Activated T-cell treated with anti-CD3 and anti-CD28 coated beads for 1 hour (primary cell): ENCODE measurements around the gene SMARCC2.

Experiments used
- DNase-seq: peaks from one replicate; pipeline ENCODE4 v3.0.0-alpha.2; 2020; ENCODE audit warnings: low read depth

The SMARCC2 gene

DNA sequence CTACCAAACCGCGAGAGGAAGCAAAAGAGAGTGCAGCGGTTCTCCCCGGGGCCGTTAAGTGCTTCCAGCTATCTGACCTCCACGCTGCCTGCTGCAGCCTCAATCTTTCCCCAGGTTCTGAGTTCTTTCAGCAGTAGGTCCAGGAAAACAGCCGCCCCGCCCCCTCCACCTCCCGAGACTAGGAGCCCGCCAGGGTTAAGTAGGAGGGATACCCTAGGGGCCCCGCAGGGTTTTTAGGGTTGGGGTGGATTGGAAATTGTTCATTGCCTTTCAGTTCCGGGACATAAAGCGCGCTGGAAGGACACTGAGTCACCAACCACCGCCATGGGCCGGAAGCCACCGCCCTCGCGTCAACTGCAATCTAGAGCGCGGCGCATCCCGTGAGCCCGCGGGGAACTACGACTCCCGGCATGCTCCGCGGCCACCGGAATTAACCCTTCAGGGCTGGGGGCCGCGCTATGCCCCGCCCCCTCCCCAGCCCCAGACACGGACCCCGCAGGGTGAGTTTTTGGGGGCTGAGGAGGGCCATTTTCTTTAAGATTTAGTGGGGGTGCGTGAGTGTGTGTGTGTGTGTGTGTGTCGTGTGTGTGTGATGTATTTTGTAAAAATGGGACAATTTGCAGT is 37.0 kb downstream of the SMARCC2 start, which contains the start of gene MYL6B:
MYL6B (plus strand) TSS at position 456 of the 624 bp plus-strand sequence. CDS start 1,332 bp downstream, outside the sequence.
- peak; percentile 88 for DNase-seq

- DNase-seq = peak; percentile 50
Measured at GRCh38 chr12:56151672-56152131, 37.6 kb downstream of the SMARCC2 start.

DNA sequence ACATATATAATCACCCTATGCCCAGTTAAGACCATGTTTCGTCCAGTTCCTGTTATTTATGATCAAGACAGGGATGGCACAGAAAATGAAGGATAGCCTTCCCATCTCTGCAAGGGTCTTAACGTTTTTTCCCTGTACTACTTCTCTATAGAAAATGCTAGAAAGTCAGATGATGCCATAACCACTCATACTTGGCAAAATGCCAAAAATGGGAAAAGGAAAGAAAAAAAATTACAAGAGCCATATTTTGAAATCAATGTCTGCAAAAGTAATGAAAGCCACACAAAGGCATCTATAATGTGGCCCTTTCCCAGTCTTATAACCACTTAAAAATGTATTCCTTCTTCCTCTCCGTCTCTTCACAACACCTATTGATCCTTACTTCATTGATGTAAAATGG is 38.7 kb downstream of the SMARCC2 start:
- no peak for DNase-seq

DNA sequence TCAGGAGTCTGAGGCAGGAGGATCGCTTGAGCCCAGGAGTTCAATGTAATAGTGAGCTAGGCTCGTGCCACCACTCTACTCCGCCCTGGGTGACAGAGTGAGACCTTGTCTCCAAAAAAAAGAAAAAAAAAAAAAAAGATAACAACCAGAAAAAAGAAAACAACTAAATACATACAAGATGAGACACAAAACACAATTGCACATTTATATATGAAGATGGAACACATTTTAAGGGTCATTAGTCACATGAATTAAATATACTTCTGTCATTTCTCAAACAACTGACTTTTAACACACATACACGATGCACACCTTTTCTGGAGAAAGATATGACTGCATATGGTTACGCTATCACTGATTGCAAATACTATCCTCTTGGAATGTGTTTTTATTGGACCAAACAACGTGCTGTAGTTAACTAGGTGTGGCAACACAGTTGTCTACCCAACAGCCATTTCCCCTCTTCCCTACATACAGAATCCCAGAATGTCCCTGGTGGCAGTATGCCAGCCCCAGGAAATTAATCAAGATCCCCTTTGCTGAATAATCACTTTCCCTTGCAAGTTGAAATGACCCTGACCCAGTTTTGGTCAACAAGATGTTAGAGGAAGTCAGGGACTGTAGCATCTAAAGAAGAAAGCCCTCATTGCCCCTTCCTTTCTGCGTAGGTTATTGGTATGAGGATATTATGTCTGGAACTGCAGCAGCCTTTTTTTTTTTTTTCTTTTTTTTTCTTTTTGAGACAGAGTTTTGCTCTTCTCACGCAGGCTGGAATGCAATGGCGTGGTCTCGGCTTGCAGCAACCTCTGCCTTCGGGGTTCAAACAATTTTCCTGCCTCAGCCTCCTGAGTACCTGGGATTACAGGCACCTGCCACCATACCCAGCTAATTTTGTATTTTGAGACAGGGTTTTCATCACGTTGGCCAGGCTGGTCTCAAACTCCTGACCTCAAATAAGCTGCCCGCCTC is 42.5 kb downstream of the SMARCC2 start:
- DNase-seq = no peak

GRCh38 chr12:56145217-56145616 is 44.1 kb downstream of the SMARCC2 start:
- DNase-seq = no peak

GRCh38 chr12:56143870-56144269 is 45.4 kb downstream of the SMARCC2 start:
- no peak for DNase-seq

- no peak for DNase-seq
Measured at GRCh38 chr12:56143217-56143616, 46.1 kb downstream of the SMARCC2 start.

DNA sequence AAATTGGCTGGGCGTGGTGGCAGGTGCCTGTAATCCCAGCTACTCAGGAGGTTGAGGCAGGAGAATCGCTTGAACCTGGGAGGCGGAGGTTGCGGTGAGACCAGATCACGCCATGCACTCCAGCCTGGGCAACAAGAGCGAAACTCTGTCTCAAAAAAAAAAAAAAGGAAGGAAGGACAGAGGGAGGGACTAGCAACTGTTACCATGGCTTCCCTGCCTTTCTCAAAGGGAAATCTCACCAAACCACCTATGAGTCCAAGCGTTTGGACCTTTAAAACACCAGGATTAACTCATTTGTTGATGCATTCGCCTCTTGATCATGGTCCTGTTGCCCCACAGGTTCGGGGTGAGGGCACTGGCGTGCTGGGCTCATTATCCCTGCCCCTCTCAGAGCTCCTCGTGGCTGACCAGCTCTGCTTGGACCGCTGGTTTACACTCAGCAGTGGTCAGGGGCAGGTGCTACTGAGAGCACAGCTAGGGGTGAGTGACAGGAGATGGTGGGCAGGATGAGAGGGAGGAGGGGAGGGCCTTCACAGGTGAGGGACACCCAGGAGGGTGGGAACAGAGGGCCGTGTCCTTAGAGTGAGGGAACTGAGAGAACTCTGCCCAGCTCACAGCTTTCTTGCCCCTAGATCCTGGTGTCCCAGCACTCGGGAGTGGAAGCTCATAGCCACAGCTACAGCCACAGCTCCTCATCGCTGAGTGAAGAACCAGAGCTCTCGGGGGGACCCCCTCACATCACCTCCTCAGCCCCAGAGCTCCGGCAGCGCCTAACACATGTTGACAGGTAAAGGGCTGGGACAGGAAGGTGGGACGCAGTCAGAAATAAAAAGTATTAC is 47.1 kb downstream of the SMARCC2 start:
- DNase-seq = no peak

GRCh38 chr12:56137853-56138571 is 51.3 kb downstream of the SMARCC2 start:
- DNase-seq = no peak

GRCh38 chr12:56134897-56135296 is 54.4 kb downstream of the SMARCC2 start:
- DNase-seq = no peak

- DNase-seq = no peak
Measured at GRCh38 chr12:56130876-56131275, 58.4 kb downstream of the SMARCC2 start.

DNA sequence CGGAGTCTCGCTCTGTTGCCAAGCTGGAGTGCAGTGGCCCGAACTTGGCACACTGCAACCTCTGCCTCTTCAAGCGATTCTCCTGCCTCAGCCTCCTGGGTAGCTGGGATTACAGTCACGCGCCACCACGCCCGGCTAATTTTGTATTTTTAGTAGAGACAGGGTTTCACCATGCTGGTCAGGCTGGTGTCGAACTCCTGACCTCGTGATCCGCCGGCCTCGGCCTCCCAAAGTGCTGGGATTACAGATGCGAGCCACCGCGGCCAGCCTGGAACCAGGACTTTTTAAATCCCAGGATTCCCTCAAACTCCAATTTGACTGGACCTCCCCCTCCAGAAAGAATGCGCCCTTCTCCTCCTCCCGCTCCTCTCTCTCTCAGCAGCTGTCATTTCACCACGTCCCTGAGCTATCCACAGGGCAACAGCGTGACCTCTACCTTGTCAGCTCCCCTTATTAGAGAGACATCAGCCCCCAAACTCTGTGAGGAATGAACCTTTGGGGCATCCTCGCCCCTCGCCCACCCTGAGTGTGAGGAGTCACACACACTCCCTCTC is 59.3 kb downstream of the SMARCC2 start:
- DNase-seq = no peak

- DNase-seq = peak; percentile 66
Measured at GRCh38 chr12:56129206-56129941, 59.9 kb downstream of the SMARCC2 start.

GRCh38 chr12:56128670-56129205 is 60.5 kb downstream of the SMARCC2 start:
- DNase-seq = no peak

GRCh38 chr12:56127888-56128669 is 61.2 kb downstream of the SMARCC2 start, which contains the start of gene ESYT1:
ESYT1 (plus strand) TSS chr12:56128267; CDS start chr12:56128320, 53 bp downstream.
- DNase-seq = peak; percentile 92

GRCh38 chr12:56127485-56127887 is 61.8 kb downstream of the SMARCC2 start:
- no peak for DNase-seq

- no peak for DNase-seq
Measured at GRCh38 chr12:56126732-56127239, 62.5 kb downstream of the SMARCC2 start.

DNA sequence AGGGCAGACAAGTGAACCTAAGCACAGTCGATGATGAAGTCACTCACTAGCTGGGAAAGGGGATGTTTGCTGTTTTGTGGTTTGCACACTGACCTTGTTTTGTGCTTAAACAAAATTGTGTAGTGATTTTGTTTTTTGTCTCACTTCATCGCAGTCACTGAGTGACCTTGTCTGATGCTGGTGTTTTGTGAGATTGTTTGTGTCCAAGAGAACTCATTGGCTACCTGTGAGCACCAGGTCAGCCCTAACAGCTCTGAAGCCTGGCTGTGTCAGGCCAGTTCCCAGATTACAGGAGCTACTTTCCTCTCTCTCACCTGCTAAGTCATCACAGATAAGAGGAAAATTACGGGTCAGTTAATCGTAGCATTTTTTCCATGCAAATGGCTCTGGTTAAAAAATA is 65.2 kb downstream of the SMARCC2 start:
- no peak for DNase-seq

DNA sequence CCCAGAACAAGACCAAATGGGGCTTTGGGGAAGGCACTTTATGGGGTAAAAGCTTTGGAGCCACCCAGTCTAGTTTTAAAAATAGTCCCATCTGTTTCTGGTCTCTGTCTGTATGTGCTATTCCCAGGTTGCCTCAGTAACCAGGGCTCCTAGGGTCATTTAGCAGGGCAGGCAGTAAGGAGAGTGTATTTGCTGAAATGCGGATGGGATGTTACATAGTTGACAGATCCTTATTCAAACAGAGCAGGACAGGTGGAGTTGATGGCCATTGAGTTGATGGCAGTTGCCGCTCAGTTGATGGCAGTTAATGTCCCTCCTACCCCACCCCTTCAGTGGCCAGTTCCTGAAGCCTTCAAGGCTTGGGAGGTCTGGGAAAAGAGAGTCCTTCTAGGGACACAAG is 66.6 kb downstream of the SMARCC2 start:
- DNase-seq = no peak
